GM12864 (cell line): ENCODE results near the gene MPG.

ENCODE experiments used
- DNase-seq: peaks from one replicate; pipeline ENCODE4 v3.0.0-alpha.2; 2011; ENCODE audit warnings: low read depth
- H3K4me3 ChIP-seq: 2 replicates; pipeline ENCODE4 v1.5.1; 2011; ENCODE audit warnings: mild to moderate bottlenecking, low read depth, low read length, control low read depth
- CTCF ChIP-seq: IDR thresholded peaks from 2 replicates; pipeline ENCODE4 v1.5.1; 2011; ENCODE audit warnings: low read depth, mild to moderate bottlenecking, moderate library complexity, low read length, control low read depth, inconsistent platforms; ENCODE audit errors: missing control alignments

The MPG gene

DNA sequence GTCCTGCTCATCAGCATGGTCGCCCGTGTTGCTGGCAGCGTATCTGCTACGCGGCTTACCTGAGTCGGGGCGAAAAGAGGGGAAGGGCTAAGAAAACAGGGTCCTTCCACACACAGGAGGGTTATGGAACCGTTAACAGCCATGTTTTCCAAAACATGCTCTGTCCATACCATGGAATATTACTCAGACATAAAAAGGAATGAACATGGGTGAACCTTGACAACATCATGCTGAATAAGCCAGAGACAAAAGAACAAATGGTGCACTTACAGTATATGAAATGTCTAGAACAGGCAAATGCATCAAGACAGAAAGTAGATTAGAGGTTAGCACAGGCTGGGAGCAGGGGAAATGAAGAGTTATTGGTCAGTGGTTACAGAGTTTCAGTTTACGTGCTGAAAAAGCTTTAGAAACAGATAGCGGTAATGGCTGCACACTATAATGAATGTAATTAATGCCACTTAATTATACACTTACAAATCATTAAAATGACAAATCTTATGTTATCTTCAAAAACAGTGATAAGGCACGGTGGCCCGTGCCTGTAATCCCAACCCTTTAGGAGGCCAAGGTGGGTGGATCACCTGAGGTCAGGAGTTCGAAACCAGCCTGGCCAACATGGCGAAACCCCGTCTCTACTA, 52.6 kb downstream of the MPG start:
- TF ChIP-seq CTCF: no peak
- no peak overlapping the region for H3K4me3 ChIP-seq
- no peak for DNase-seq

DNA sequence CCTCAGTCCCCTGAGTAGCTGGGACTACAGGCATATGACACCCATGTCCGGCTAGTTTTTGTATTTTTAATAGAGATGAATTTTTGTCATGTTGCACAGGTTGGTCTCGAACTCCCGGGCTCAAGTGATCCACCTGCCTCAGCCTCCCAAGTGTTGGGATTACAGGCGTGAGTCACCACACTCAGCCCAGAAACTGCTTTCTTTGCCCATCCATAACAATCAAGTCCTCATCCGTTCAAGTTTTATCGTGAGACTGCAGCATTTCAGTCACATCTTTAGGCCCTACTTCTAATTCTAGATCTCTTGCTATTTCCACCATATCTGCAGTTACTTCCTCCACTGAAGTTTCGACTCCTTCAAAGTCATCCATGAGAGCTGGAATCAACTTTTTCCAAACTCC, 54.1 kb downstream of the MPG start:
- no peak overlapping the region for H3K4me3 ChIP-seq
- TF ChIP-seq CTCF: no peak
- no peak for DNase-seq

DNA sequence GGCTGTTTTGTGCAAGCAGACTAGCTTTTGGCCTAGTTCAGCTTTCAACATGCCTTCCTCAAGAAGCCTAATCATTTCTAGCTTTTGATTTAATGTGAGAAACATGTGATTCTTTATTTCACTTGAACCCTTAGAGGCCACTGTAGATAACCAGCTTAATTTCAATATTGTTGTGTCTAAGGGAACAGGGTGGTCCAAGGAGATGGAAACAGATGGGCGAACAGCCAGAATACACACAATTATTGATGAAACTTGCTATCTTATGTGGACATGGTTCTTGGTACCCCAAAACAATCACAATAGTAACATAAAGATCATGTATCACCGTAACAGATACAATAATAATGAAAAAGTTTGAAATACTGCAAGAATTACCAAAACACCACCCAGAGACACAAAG, 55.7 kb downstream of the MPG start:
- no peak overlapping the region for H3K4me3 ChIP-seq
- DNase-seq: no peak
- TF ChIP-seq CTCF: no peak
